ENCODE results near the gene PTPRJ. TPM values are rescaled to one million over a fixed set of nuclear protein-coding genes. Genes with fewer than 3 reads are reported as not detected.

The PTPRJ gene
- total RNA-seq, 1 experiment from 2014 or later, result 59.4 TPM

GRCh38 chr11:48093795-48094642, 113.7 kb downstream of the PTPRJ start:
- peak overlapping the region; percentile 88 for H3K27ac Mint-ChIP-seq (ENCODE audit: unreplicated experiment)

GRCh38 chr11:48094643-48095339, 114.4 kb downstream of the PTPRJ start:
- Mint-ChIP-seq H3K9me3 (ENCODE audit: low read depth, unreplicated experiment) (no peaks in the 10 kb centered on the region), H3K27me3 (ENCODE audit: unreplicated experiment) (no peaks in the 10 kb centered on the region), H3K4me3 (ENCODE audit: low read depth, unreplicated experiment) (peak overlapping the region; percentile 62), H3K36me3 (ENCODE audit: insufficient read depth, unreplicated experiment) (peaks cover 35% of the 10 kb centered on the region), H3K4me1 (ENCODE audit: low read depth, unreplicated experiment) (peaks cover 75% of the 10 kb centered on the region), H3K27ac (ENCODE audit: unreplicated experiment) (peak overlapping the region; percentile 88)
- BruUV-seq (replicated peaks), result no TSS peak
- no peak for DNase-seq
- CTCF ChIA-PET, result interaction anchor here (0.7 to 1.3 kb wide), 2 partner anchors 39 to 1183 kb away, joined by 5 to 9 read pairs; no protein-coding TSS in a partner anchor
- intact Hi-C loops (cut with micrococcal nuclease; ENCODE audit: unreplicated experiment), result no loop called here
- no peak for TF ChIP-seq CTCF (IDR thresholded peaks at IDR 0.05; ENCODE audit: unreplicated experiment)

More at GRCh38 chr11:48093795-48094642, 113.7 kb downstream of the PTPRJ start:
- DNase-seq, result peak; percentile 45
- TF ChIP-seq CTCF (IDR thresholded peaks at IDR 0.05; ENCODE audit: unreplicated experiment), result no peak
- peak overlapping the region; percentile 62 for H3K4me3 Mint-ChIP-seq (ENCODE audit: low read depth, unreplicated experiment)
- no TSS peak for BruUV-seq (replicated peaks)
- H3K36me3 Mint-ChIP-seq (ENCODE audit: insufficient read depth, unreplicated experiment), result peaks cover 31% of the 10 kb centered on the region
- no peaks in the 10 kb centered on the region for H3K27me3 Mint-ChIP-seq (ENCODE audit: unreplicated experiment)
- CTCF ChIA-PET, result interaction anchor here (0.6 to 2.1 kb wide), 7 partner anchors 11 to 78 kb away, joined by 3 to 9 read pairs (median 5); no protein-coding TSS in a partner anchor
- H3K9me3 Mint-ChIP-seq (ENCODE audit: low read depth, unreplicated experiment), result no peaks in the 10 kb centered on the region
- intact Hi-C loops (cut with micrococcal nuclease; ENCODE audit: unreplicated experiment), result no loop called here
- peaks cover 78% of the 10 kb centered on the region for H3K4me1 Mint-ChIP-seq (ENCODE audit: low read depth, unreplicated experiment)

GRCh38 chr11:48095779-48096470, 115.6 kb downstream of the PTPRJ start:
- H3K36me3 Mint-ChIP-seq (ENCODE audit: insufficient read depth, unreplicated experiment), result peaks cover 30% of the 10 kb centered on the region
- H3K27me3 Mint-ChIP-seq (ENCODE audit: unreplicated experiment), result no peaks in the 10 kb centered on the region
- no TSS peak for BruUV-seq (replicated peaks)
- H3K9me3 Mint-ChIP-seq (ENCODE audit: low read depth, unreplicated experiment), result no peaks in the 10 kb centered on the region
- peaks cover 71% of the 10 kb centered on the region for H3K4me1 Mint-ChIP-seq (ENCODE audit: low read depth, unreplicated experiment)
- CTCF ChIA-PET, result no interaction called here
- no peak overlapping the region for H3K4me3 Mint-ChIP-seq (ENCODE audit: low read depth, unreplicated experiment)
- no peak for DNase-seq
- intact Hi-C loops (cut with micrococcal nuclease; ENCODE audit: unreplicated experiment), result no loop called here
- TF ChIP-seq CTCF (IDR thresholded peaks at IDR 0.05; ENCODE audit: unreplicated experiment), result no peak
- H3K27ac Mint-ChIP-seq (ENCODE audit: unreplicated experiment), result peak overlapping the region; percentile 97
